Gastrocnemius medialis (tissue), 4 donors: Measurements from ENCODE around the gene CD7.

Source experiments
- CTCF ChIP-seq, 5 experiments: fragments of 450-650 bp in 3 of 5; fragments of 200-600 bp in 2 of 5; sonication (generic) in 2 of 5; IDR thresholded peaks in 4 of 5; conservative IDR thresholded peaks in 1 of 5; 1 replicate in 4 of 5; 2 replicates in 1 of 5; pipeline ENCODE4 v1.5.1; 2016 to 2019; ENCODE audit warnings: antibody characterized with exemption in 5 of 5, mild to moderate bottlenecking in 3 of 5, moderate library complexity in 3 of 5
- POLR2A ChIP-seq, 2 donors: fragments of 450-650 bp; IDR thresholded peaks; one replicate each; pipeline ENCODE4 v1.6.1; 2017; ENCODE audit warnings: antibody characterized with exemption in 2 of 2, mild to moderate bottlenecking in 2 of 2, moderate library complexity in 2 of 2

GRCh38 chr17:82343560-82343959, 26.2 kb upstream of the CD7 start:
- no peak for TF ChIP-seq CTCF (IDR thresholded peaks at IDR 0.05 in 4 of 5, conservative IDR thresholded peaks at IDR 0.05 in 1 of 5)
- no peak for TF ChIP-seq POLR2A (IDR thresholded peaks at IDR 0.05)
